ENCODE results near the gene PGC. TPM values are rescaled to one million over a fixed set of nuclear protein-coding genes. Genes with fewer than 3 reads are reported as not detected.

Gene PGC
- total RNA-seq, 4 donors from 2014 or later = not detected

- TF ChIP-seq, protein P1, sequence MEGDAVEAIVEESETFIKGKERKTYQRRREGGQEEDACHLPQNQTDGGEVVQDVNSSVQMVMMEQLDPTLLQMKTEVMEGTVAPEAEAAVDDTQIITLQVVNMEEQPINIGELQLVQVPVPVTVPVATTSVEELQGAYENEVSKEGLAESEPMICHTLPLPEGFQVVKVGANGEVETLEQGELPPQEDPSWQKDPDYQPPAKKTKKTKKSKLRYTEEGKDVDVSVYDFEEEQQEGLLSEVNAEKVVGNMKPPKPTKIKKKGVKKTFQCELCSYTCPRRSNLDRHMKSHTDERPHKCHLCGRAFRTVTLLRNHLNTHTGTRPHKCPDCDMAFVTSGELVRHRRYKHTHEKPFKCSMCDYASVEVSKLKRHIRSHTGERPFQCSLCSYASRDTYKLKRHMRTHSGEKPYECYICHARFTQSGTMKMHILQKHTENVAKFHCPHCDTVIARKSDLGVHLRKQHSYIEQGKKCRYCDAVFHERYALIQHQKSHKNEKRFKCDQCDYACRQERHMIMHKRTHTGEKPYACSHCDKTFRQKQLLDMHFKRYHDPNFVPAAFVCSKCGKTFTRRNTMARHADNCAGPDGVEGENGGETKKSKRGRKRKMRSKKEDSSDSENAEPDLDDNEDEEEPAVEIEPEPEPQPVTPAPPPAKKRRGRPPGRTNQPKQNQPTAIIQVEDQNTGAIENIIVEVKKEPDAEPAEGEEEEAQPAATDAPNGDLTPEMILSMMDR (IDR thresholded peaks at IDR 0.05) = no peak
- TF ChIP-seq POLR2A (IDR thresholded peaks at IDR 0.05) = peak in 1 of 2 donors; percentile 57
- WGBS, 2 donors = 0 to 1% methylated on average over 20 to 26 of the region's 36 CpGs
- peak within 1 kb of the TSS; percentile 83 to 86 (median 85) for H3K27ac ChIP-seq
- peak within 1 kb of the TSS in 2 of 3 donors; percentile 30 to 66 for H3K4me3 ChIP-seq (replicated peaks in 1 of 3)
- H3K4me1 ChIP-seq = peaks cover 21 to 27% of the 10 kb centered on the region in 2 donors
- DNase-seq = peak; percentile 86 to 88
- H3K36me3 ChIP-seq = peaks cover 7 to 13% of the 10 kb centered on the region in 2 donors
- no peaks in the 10 kb centered on the region for H3K9me3 ChIP-seq
- intact Hi-C loops (cut with DNase I) = loop anchor here (5.0 to 10.0 kb wide), 2 partner anchors 262 to 434 kb away; partner anchors contain the start of gene MRPS10
- no peaks in the 10 kb centered on the region for H3K27me3 ChIP-seq
Measured at GRCh38 chr6:41780551-41781365, 33.6 kb upstream of the PGC start, which contains the start of gene PRICKLE4. PRICKLE4 (plus strand) TSS chr6:41780782; CDS start chr6:41783474, 2,692 bp downstream.

DNA sequence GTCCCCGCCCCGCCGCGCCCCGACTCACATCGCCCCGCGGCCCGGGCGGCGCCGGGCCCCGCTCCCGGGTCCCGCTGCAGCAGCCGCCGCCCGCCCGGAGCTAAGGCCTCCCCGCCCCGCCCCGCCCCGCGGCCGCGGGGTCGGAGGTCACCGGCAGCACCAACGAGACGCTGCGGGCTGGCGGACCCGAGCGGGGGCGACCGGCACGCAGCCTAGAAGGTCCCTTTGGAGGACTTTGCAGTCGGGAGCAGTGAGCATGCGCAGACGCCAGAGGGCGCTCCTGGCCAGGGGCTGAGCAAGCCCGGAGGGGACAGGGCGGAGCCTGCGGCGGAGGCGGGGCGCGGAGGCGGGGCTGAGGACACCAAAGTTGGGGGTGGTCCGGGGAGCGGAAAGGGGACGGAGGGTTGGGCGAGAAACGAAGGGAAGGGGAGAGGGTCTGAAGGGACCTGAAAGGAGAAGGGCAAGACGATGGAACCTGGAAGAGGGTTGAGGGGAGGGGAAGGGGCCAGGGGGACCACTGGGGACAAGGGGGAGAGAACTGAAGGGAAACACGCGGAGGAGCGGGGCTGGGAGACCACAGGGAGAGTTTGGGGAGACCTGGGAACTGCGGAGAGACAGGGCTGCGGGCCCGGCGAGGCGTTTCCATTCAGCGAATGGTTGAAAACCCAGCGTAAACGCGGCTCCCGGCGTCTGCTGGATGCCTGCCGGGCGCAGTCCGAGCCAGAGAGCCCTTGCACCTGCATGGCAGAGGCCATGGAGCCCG lies 32.8 kb upstream of the PGC start, which contains the start of gene FRS3:
FRS3 (minus strand) TSS at position 113 of the 763 bp plus-strand sequence. CDS start 2,913 bp downstream, outside the sequence.
- Histone ChIP-seq H3K27me3 (no peaks in the 10 kb centered on the region), H3K27ac (peak within 1 kb of the TSS; percentile 83 to 86 (median 85)), H3K36me3 (peaks cover 14% of the 10 kb centered on the region in 2 donors), H3K4me3 (replicated peaks in 1 of 3) (peak within 1 kb of the TSS in 2 of 3 donors; percentile 30 to 66), H3K4me1 (peaks cover 20% of the 10 kb centered on the region in 2 donors), H3K9me3 (no peaks in the 10 kb centered on the region)
- peak; percentile 98 to 99 for DNase-seq
- intact Hi-C loops (cut with DNase I) = loop anchor here (5.0 to 10.0 kb wide), 4 partner anchors 43 to 435 kb away; partner anchors contain the start of genes MRPS10 and TFEB
- TF ChIP-seq, protein P1 (IDR thresholded peaks at IDR 0.05) = peak; percentile 70 to 99 (median 96)
- peak in 1 of 2 donors; percentile 59 for TF ChIP-seq POLR2A (IDR thresholded peaks at IDR 0.05)
- WGBS, 2 donors = 1% methylated on average over 31 to 35 of the region's 73 CpGs

DNA sequence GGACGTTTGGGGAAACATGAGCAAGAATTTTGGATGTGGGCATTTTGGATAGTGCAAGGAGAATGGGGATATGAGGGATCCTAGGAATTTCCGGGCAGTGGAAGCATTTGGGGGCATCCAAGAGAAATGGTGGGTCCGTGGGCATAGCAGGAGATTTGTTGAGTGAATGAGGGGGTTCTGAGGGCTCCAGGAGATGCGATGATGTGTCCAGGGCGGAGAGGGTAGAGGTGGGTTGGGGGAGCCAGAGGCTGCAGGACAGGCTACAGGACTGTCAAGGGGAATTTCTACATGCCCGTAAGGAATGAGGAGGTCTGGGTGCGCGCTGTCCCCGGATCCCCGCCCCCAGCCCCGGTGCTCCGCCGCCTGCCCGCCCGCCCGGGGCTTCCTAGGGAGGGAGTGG lies 32.1 kb upstream of the PGC start:
- 4 to 7% methylated on average over 6 to 8 of the region's 16 CpGs for WGBS, 2 donors
- Histone ChIP-seq H3K4me1 (peaks cover 20% of the 10 kb centered on the region in 2 donors), H3K9me3 (no peaks in the 10 kb centered on the region), H3K27me3 (no peaks in the 10 kb centered on the region), H3K27ac (no peak overlapping the region), H3K4me3 (replicated peaks in 1 of 3) (peak overlapping the region in 2 of 3 donors; percentile 24 to 66), H3K36me3 (peaks cover 20% of the 10 kb centered on the region in 2 donors)
- intact Hi-C loops (cut with DNase I) = loop anchor here (5.0 to 10.0 kb wide), 2 partner anchors 42 to 75 kb away; partner anchors contain the start of gene TFEB
- no peak for DNase-seq
- TF ChIP-seq, protein P1 (IDR thresholded peaks at IDR 0.05) = no peak
- no peak for TF ChIP-seq POLR2A (IDR thresholded peaks at IDR 0.05)

DNA sequence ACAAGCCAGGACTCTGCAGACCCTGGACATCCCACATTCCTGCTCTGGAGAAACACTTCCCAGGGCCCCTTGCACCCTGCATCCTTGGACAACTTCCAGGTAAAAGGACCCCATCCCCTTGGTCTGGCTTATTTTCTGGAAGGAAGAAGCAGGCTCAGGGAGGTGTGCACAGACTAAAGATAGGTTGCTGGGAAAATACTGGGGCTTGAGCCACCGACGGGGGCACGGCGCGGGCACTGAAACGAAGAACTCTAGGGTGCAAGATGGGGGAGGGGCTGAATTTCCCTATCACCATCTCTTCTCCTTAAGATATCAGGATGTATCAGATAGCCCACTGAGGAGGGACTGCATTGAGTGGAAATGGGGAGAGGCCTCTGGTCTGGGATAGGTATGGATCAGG lies 31.7 kb upstream of the PGC start:
- intact Hi-C loops (cut with DNase I) = loop anchor here (5.0 to 10.0 kb wide), 2 partner anchors 42 to 74 kb away; partner anchors contain the start of gene TFEB
- Histone ChIP-seq H3K4me3 (replicated peaks in 1 of 3) (peak overlapping the region in 1 of 3 donors; percentile 66), H3K36me3 (peaks cover 20 to 23% of the 10 kb centered on the region in 2 donors), H3K27ac (no peak overlapping the region), H3K9me3 (no peaks in the 10 kb centered on the region), H3K4me1 (peaks cover 20% of the 10 kb centered on the region in 2 donors), H3K27me3 (no peaks in the 10 kb centered on the region)
- WGBS, 2 donors = 33 to 47% methylated on average over 6 of the region's 6 CpGs
- DNase-seq = no peak
- no peak for TF ChIP-seq POLR2A (IDR thresholded peaks at IDR 0.05)
- TF ChIP-seq, protein P1 (IDR thresholded peaks at IDR 0.05) = no peak

Data from thyroid gland (tissue), 4 donors.